B cell (primary cell): ENCODE results near the gene PHACTR3. TPM values are rescaled to one million over a fixed set of nuclear protein-coding genes. Genes with fewer than 3 reads are reported as not detected.

Source experiments
- ATAC-seq: fragments of 200-7000 bp; cut with Tn5 transposase; one replicate; pipeline ENCODE4 v1.10.0; 2021; ENCODE audit warnings: low read depth, mild to moderate bottlenecking, moderate number of reproducible peaks, moderate library complexity
- CTCF ChIA-PET: fragments of 350-600 bp; sonication (Branson Sonifier 250); formaldehyde crosslinking; loops from one replicate; lab custom pipeline; 2021; ENCODE audit warnings: antibody characterized with exemption, inconsistent platforms; lab: Charles Lee
- POLR2A ChIA-PET: fragments of 350-600 bp; sonication (Branson Sonifier 250); formaldehyde crosslinking; loops from one replicate; lab custom pipeline; 2021; ENCODE audit warnings: antibody characterized with exemption; lab: Charles Lee
- DNase-seq: peaks from one replicate; pipeline ENCODE4 v3.0.0; 2013
- H2AFZ ChIP-seq: 2 replicates; pipeline ENCODE4 v1.6.1; 2012; ENCODE audit warnings: mild to moderate bottlenecking, low read depth, low read length; ENCODE audit not compliant: insufficient read depth, poor library complexity, severe bottlenecking
- H3K27ac ChIP-seq, 2 donors: 1 replicate in 1 of 2; 2 replicates in 1 of 2; pipeline ENCODE4 v1.5.1; 2012 to 2013; ENCODE audit warnings: low read length in 2 of 2, mild to moderate bottlenecking in 2 of 2, moderate library complexity in 1 of 2
- H3K27me3 ChIP-seq, 4 experiments: fragments of 200-600 bp in 1 of 4; sonication (generic) in 1 of 4; replicated peaks in 1 of 4; 1 replicate in 2 of 4; 2 replicates in 2 of 4; pipeline versions ENCODE4 v1.6.1 to v1.7.0; 2013 to 2016; ENCODE audit warnings: low read length in 3 of 4, mild to moderate bottlenecking in 2 of 4, mixed read lengths in 1 of 4, moderate library complexity in 1 of 4; ENCODE audit not compliant: insufficient read depth in 4 of 4, control insufficient read depth in 3 of 4; ENCODE audit errors: control extremely low read depth in 1 of 4
- H3K36me3 ChIP-seq, 2 experiments: replicated peaks in 1 of 2; 1 replicate in 1 of 2; 2 replicates in 1 of 2; pipeline versions ENCODE4 v1.6.1 to v1.7.1; 2013; ENCODE audit warnings: low read length in 1 of 2; ENCODE audit not compliant: insufficient read depth in 2 of 2, control insufficient read depth in 1 of 2; ENCODE audit errors: control extremely low read depth in 1 of 2, extremely low read depth in 1 of 2
- H3K4me1 ChIP-seq, 2 donors: fragments of 200-600 bp in 1 of 2; sonication (generic) in 1 of 2; 1 replicate in 1 of 2; 2 replicates in 1 of 2; pipeline versions ENCODE4 v1.5.1 to v1.6.1; 2013 to 2017; ENCODE audit warnings: low read length in 2 of 2; ENCODE audit not compliant: control insufficient read depth in 2 of 2, insufficient read depth in 2 of 2
- H3K4me2 ChIP-seq: replicated peaks from 2 replicates; pipeline ENCODE3; 2012; ENCODE audit warnings: mild to moderate bottlenecking, low read depth, low read length; ENCODE audit not compliant: poor library complexity, severe bottlenecking
- H3K4me3 ChIP-seq, 5 experiments: fragments of 200-600 bp in 1 of 5; sonication (generic) in 1 of 5; 1 replicate in 3 of 5; 2 replicates in 2 of 5; pipeline versions ENCODE4 v1.5.1 to v1.7.0; 2011 to 2016; ENCODE audit warnings: low read length in 4 of 5, mild to moderate bottlenecking in 4 of 5, low read depth in 2 of 5, control low read depth in 1 of 5, moderate library complexity in 1 of 5; ENCODE audit not compliant: insufficient read depth in 1 of 5; ENCODE audit errors: control extremely low read depth in 1 of 5, extremely low read depth in 1 of 5
- H3K79me2 ChIP-seq: fragments of 200-600 bp; sonication (generic); one replicate; pipeline ENCODE4 v1.6.0; 2016; ENCODE audit warnings: low read length; ENCODE audit not compliant: control insufficient read depth, insufficient read depth
- H3K9ac ChIP-seq: fragments of 200-600 bp; sonication (generic); 2 replicates; pipeline ENCODE4 v1.6.1; 2017; ENCODE audit warnings: mild to moderate bottlenecking, low read length, moderate library complexity
- H3K9me3 ChIP-seq, 3 donors: one replicate each; pipeline versions ENCODE4 v1.6.1 to v1.7.1; 2013; ENCODE audit warnings: low read length in 2 of 3; ENCODE audit not compliant: control insufficient read depth in 2 of 3, insufficient read depth in 1 of 3; ENCODE audit errors: control extremely low read depth in 1 of 3
- H4K20me1 ChIP-seq: 2 replicates; pipeline ENCODE4 v1.6.0; 2012; ENCODE audit warnings: mild to moderate bottlenecking, low read length; ENCODE audit not compliant: insufficient read depth, control insufficient read depth, poor library complexity, severe bottlenecking
- H3K27ac Mint-ChIP-seq: one replicate; pipeline ENCODE4 v1.8.0; 2021; ENCODE audit warnings: mixed read lengths
- H3K27me3 Mint-ChIP-seq: one replicate; pipeline ENCODE4 v1.8.0; 2021; ENCODE audit warnings: mixed read lengths
- H3K4me1 Mint-ChIP-seq: one replicate; pipeline ENCODE4 v1.8.0; 2021; ENCODE audit warnings: mixed read lengths
- H3K4me3 Mint-ChIP-seq: one replicate; pipeline ENCODE4 v1.8.0; 2021; ENCODE audit warnings: mixed read lengths
- H3K9me3 Mint-ChIP-seq: one replicate; pipeline ENCODE4 v1.8.0; 2022; ENCODE audit warnings: mixed read lengths; ENCODE audit not compliant: insufficient read depth
- CTCF ChIP-seq: fragments of 200-600 bp; IDR thresholded peaks from one replicate; pipeline ENCODE4 v1.8.0; 2022; ENCODE audit warnings: antibody characterized with exemption, mild to moderate bottlenecking
- EZH2 ChIP-seq: IDR thresholded peaks from 2 replicates; pipeline ENCODE4 v1.6.1; 2012; ENCODE audit warnings: borderline replicate concordance, low read depth, mild to moderate bottlenecking, moderate library complexity, low read length; ENCODE audit not compliant: insufficient read depth, poor library complexity, severe bottlenecking
- WGBS: methylation state at CpG from one replicate; pipeline ENCODE4 v1.1.5; 2013; ENCODE audit warnings: missing lambda C conversion rate; ENCODE audit not compliant: insufficient coverage; 5-methylcytosine and 5-hydroxymethylcytosine counted together
- intact Hi-C: fragments of 100-400 bp; cut with micrococcal nuclease; formaldehyde crosslinking; loops from one replicate; pipeline ENCODE4 v1.10.0; 2022
- polyA plus RNA-seq: library from polyadenylated mRNA; depleted of rRNA; stranded (reverse); fragments of >200 nt; gene quantifications from 2 replicates; pipeline ENCODE4 v1.2.3, GENCODE V29; 2012
- total RNA-seq, 2 donors: library from RNA; stranded (reverse); fragments of 120-200 nt in 1 of 2; gene quantifications; 1 replicate in 1 of 2; 2 replicates in 1 of 2; pipeline versions ENCODE4 v1.2.3 to v1.2.4, GENCODE V29; 2013 to 2022

Gene PHACTR3
- total and polyA plus RNA-seq, 2 donors (not counting 1 experiment from before 2014, with no cell fraction given) = not detected

- ATAC-seq = no peak
- no peak overlapping the region for H3K4me2 ChIP-seq
Observed at GRCh38 chr20:59787538-59787890, 183.2 kb downstream of the PHACTR3 start.

GRCh38 chr20:59788196-59788735 is 183.9 kb downstream of the PHACTR3 start:
- no peak overlapping the region for H3K27ac Mint-ChIP-seq

More at GRCh38 chr20:59787538-59787890, 183.2 kb downstream of the PHACTR3 start:
- H3K4me1 Mint-ChIP-seq = no peaks in the 10 kb centered on the region
- Histone ChIP-seq H3K9me3 (peaks cover 0 to 6% (median 2%) of the 10 kb centered on the region in 3 donors), H3K27ac (no peak overlapping the region), H3K4me3 (no peak overlapping the region), H4K20me1 (no peaks in the 10 kb centered on the region), H3K9ac (no peak overlapping the region), H3K4me1 (no peaks in the 10 kb centered on the region), H3K36me3 (no peaks in the 10 kb centered on the region), H3K27me3 (peaks cover 0 to 3% (median 0%) of the 10 kb centered on the region in 4 experiments), H3K79me2 (no peaks in the 10 kb centered on the region), H2AFZ (no peak overlapping the region)
- peaks cover 16% of the 10 kb centered on the region for H3K27me3 Mint-ChIP-seq
- no CpG with 5 or more reads among the region's 2 CpGs for WGBS
- TF ChIP-seq CTCF (no peak), EZH2 (no peak)
- intact Hi-C loops = no loop called here
- ChIA-PET CTCF (no interaction called here), POLR2A (no interaction called here)
- H3K4me3 Mint-ChIP-seq = no peak overlapping the region
- H3K27ac Mint-ChIP-seq = no peak overlapping the region
- no peak for DNase-seq
- H3K9me3 Mint-ChIP-seq = peaks cover 6% of the 10 kb centered on the region

More at GRCh38 chr20:59788196-59788735, 183.9 kb downstream of the PHACTR3 start:
- Histone ChIP-seq H3K27me3 (peaks cover 0 to 3% (median 0%) of the 10 kb centered on the region in 4 experiments), H3K9me3 (peaks cover 0 to 7% (median 2%) of the 10 kb centered on the region in 3 donors), H3K4me2 (no peak overlapping the region), H3K4me3 (no peak overlapping the region), H2AFZ (no peak overlapping the region), H3K27ac (no peak overlapping the region), H4K20me1 (no peaks in the 10 kb centered on the region), H3K4me1 (no peaks in the 10 kb centered on the region), H3K9ac (no peak overlapping the region), H3K79me2 (no peaks in the 10 kb centered on the region), H3K36me3 (no peaks in the 10 kb centered on the region)
- intact Hi-C loops = no loop called here
- ChIA-PET POLR2A (no interaction called here), CTCF (no interaction called here)
- no peak overlapping the region for H3K4me3 Mint-ChIP-seq
- H3K27me3 Mint-ChIP-seq = peaks cover 18% of the 10 kb centered on the region
- 67% methylated on average over 8 of the region's 8 CpGs for WGBS
- ATAC-seq (no peak), DNase-seq (no peak)
- TF ChIP-seq CTCF (no peak), EZH2 (no peak)
- no peaks in the 10 kb centered on the region for H3K4me1 Mint-ChIP-seq
- peaks cover 6% of the 10 kb centered on the region for H3K9me3 Mint-ChIP-seq
